ENCODE measurements around the gene CTNNA2. TPM values are rescaled to one million over a fixed set of nuclear protein-coding genes. Genes with fewer than 3 reads are reported as not detected.

Gene CTNNA2
- total RNA-seq, 2 donors from 2014 or later = 0.37 to 0.92 TPM

DNA sequence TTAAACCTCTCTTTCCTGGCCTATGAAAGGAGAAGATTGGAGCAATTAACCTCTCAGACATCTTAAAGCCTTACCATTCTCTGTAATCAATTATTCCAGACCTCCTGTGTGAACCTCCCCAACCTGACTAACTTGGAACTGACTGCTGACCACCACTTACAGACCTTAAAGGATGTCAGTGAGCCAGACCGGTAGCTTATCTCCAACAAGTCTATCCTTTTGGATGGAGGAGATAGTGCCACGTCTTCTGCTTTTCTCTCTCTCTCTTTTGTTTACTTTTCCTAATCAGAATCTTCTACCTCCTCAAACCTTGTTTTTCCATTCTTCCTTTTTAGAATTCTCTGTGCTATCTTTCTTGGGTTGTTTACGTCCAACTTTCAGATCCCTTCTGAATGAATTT is 734.5 kb downstream of the CTNNA2 start:
- ATAC-seq (no peak), DNase-seq (no peak)
- intact Hi-C loops (cut with DNase I, micrococcal nuclease) = no loop called here

GRCh38 chr2:80248146-80248545 is 735.3 kb downstream of the CTNNA2 start:
- ATAC-seq = no peak
- intact Hi-C loops (cut with DNase I, micrococcal nuclease) = no loop called here
- no peak for DNase-seq

- DNase-seq = no peak
- intact Hi-C loops (cut with DNase I, micrococcal nuclease) = no loop called here
These were observed 739.6 kb downstream of the CTNNA2 start for GRCh38 chr2:80252294-80252986.

GRCh38 chr2:80255918-80256781 is 743.3 kb downstream of the CTNNA2 start:
- DNase-seq = no peak
- intact Hi-C loops (cut with DNase I, micrococcal nuclease) = no loop called here
- ATAC-seq = peak; percentile 33

More at GRCh38 chr2:80252294-80252986, 739.6 kb downstream of the CTNNA2 start:
- ATAC-seq = peak; percentile 77

DNA sequence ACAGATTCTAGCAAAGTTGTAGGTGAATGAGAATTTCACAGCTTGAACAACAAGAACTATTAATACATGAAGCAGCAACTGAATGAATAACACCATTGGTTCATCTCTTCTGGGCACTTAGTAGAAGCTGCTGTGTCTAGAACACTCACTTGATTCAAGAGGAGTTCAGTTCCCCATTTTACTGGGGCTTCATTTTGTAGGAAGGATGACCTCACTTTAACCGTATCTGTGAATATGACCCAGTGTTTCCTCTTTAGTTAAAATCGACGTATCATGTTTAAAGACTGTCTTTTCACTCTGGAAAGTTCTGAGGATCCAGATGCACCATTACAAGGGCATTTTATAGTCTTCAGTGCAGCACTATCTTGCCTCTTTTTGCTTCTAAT is 743.9 kb downstream of the CTNNA2 start:
- intact Hi-C loops (cut with DNase I, micrococcal nuclease) = no loop called here
- DNase-seq = no peak
- ATAC-seq = no peak

DNA sequence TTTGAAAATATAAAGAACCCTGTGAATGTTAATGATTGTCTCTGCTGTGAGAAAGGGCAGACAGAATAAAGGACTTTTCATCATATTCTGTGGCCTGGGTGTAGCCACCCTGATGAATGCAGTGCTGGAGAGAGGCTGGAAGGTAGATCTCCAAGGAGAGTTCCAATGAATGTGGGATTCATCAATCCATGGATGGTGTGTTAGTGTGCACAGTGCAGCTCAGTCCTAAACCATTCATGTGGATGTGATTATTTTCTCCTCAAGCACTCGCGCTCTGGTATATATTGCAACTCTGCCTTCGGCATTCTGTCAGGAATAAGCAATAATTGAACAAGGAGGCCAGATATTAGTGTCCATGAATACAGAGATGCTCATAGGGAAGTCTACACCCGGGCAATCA is 744.6 kb downstream of the CTNNA2 start:
- ATAC-seq (no peak), DNase-seq (no peak)
- intact Hi-C loops (cut with DNase I, micrococcal nuclease) = no loop called here

DNA sequence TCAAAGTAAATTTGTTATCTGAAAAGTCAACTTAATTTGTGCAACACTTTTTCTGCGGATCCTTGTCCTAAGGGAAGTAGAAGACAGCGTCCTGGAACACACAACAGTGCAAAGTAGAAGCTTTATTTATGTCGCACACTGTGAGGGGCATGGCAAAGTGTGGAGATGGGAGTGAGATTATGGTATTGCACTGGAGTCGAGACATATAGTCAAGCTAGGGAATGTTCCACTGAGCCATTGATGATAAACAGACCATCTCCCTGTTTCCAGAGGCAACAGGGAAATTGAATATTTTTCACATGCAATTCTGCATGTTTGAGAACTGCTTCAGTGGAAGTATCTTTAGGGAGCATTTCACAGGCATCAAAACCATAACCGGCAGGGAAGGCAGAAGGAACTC is 745.5 kb downstream of the CTNNA2 start:
- ATAC-seq = no peak
- intact Hi-C loops (cut with DNase I, micrococcal nuclease) = no loop called here
- DNase-seq = no peak

GRCh38 chr2:80258793-80259192 is 745.9 kb downstream of the CTNNA2 start:
- intact Hi-C loops (cut with DNase I, micrococcal nuclease) = no loop called here
- no peak for ATAC-seq
- no peak for DNase-seq

GRCh38 chr2:80259292-80259691 is 746.4 kb downstream of the CTNNA2 start:
- no peak for ATAC-seq
- intact Hi-C loops (cut with DNase I, micrococcal nuclease) = no loop called here
- DNase-seq = no peak

DNA sequence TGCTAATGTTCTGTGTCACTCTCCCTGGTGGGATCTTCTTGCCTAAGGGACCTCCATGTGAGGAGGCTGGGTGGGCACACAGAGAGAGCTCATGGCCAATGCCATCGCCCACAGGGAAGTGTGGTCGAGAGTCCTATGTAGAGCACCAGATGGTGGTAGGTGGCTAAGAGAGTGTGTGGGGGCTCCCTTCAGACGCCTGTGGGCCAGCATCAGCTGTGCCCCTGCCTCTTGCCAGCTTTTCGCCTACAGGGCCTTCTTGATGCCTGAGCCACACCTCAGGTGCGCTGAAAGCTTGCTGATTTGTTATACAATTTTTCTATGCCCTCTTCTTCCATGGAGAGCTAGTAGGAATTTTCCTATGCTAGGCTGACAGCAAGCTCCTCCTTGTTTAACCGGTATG is 753.4 kb downstream of the CTNNA2 start:
- intact Hi-C loops (cut with DNase I, micrococcal nuclease) = no loop called here
- no peak for ATAC-seq
- DNase-seq = no peak

- ATAC-seq (peak; percentile 100), DNase-seq (peak in 1 of 2 donors; percentile 12)
- intact Hi-C loops (cut with DNase I, micrococcal nuclease) = no loop called here
These were observed 757.0 kb downstream of the CTNNA2 start for GRCh38 chr2:80269806-80270205.

DNA sequence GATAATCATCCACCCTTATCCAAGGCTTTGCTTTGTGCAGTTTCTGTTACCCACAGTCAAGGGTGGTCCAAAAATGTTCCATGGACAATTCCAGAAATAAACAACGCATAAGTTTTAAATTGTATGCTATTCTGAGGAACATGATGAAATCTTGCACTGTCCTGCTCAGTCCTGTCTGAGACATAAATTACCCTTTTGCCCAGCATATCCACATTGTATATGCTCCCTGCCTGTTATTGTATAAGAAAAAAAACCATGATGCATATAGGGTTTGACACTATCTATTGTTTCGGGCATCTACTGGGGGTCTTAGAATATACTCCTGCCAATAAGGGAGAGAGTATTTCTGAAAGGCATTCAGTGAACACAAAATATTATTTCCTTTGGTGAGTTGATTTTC is 767.7 kb downstream of the CTNNA2 start:
- ATAC-seq (no peak), DNase-seq (no peak)
- intact Hi-C loops (cut with DNase I, micrococcal nuclease) = no loop called here

DNA sequence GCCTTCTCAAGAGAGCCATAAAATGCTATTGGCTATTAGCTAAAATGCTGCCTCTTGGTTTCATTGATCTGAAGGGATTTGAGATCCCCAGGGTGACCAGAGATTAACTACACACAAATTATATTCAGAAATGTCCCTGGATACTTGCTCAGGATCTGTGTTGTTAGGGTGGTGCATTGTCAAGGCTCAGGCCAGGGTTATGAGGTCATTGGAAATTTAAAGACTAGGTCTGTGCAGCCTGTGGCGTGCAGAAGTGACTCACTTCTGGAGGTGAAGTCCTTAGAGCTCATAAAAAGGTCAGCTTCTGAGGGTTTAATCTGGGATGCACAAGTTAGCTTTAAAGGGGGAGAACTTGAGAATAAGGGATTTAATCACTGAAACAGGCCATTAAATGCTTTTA is 768.2 kb downstream of the CTNNA2 start:
- no peak for DNase-seq
- intact Hi-C loops (cut with DNase I, micrococcal nuclease) = no loop called here
- ATAC-seq = no peak

GRCh38 chr2:80288576-80288975 is 775.7 kb downstream of the CTNNA2 start:
- peak in 1 of 2 donors; percentile 8 for DNase-seq
- intact Hi-C loops (cut with DNase I, micrococcal nuclease) = no loop called here
- ATAC-seq = peak; percentile 41

- DNase-seq (no peak), ATAC-seq (no peak)
- intact Hi-C loops (cut with DNase I, micrococcal nuclease) = no loop called here
These were observed 778.8 kb downstream of the CTNNA2 start for GRCh38 chr2:80291656-80292055.

DNA sequence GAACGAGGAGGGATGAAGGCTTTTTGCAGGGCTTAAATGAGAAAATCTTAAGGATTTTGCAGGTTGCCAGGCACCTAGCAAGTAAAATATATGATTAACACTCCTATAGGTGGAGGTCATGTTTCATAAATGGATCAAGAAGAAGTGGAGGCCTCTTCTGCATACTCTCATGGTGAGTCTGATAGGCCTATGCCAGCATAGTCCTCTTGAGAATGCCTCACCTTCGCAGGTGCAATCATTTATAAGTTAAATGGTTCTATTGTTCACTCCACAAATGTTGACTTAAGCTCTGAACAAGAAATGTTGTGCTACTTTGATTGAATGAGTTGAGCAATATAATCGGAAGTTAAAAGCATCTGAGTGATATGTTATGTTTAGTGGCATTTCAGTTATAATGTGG is 779.6 kb downstream of the CTNNA2 start:
- DNase-seq = no peak
- intact Hi-C loops (cut with DNase I, micrococcal nuclease) = no loop called here
- peak; percentile 86 for ATAC-seq

DNA sequence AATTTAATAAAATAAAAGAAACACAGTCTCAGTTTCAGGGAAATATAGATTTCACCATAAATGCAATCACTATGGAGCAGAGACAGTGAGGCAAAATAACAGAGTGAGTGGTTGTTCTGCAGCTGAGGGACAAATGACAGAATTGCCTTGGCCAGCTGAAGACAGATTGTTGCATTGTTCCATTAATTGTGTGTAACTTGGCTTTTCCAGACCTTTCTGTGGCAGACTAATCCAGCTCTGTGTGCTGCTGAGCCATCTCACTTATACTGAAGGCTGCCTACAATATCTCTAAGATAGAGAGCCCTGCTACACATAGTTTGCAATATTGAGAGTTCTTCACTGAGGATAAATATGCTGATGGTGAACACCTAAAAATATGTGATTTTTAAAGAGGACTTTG is 780.2 kb downstream of the CTNNA2 start:
- intact Hi-C loops (cut with DNase I, micrococcal nuclease) = no loop called here

DNA sequence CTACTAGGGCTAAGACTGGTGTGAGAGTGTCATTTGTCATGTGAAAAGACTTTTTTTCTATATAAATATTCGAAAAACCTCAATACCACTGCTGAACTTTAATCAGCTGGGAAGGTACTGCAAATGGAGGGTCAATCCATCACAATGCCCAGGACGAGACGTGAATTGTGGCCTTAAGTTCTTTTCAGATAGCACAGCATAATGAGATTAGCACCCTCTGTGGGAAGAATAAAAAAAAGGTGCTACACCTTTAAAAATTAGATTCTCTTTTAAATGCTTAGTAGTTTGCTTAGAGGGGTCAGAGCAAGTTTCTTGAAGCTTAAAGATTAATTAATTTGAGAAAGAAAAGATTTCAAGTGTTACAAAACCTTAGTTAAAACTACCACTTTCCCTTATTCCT is 786.1 kb downstream of the CTNNA2 start:
- ATAC-seq = no peak
- no peak for DNase-seq
- intact Hi-C loops (cut with DNase I, micrococcal nuclease) = no loop called here

More for the DNA sequence above, 780.2 kb downstream of the CTNNA2 start:
- ATAC-seq = no peak
- no peak for DNase-seq

DNA sequence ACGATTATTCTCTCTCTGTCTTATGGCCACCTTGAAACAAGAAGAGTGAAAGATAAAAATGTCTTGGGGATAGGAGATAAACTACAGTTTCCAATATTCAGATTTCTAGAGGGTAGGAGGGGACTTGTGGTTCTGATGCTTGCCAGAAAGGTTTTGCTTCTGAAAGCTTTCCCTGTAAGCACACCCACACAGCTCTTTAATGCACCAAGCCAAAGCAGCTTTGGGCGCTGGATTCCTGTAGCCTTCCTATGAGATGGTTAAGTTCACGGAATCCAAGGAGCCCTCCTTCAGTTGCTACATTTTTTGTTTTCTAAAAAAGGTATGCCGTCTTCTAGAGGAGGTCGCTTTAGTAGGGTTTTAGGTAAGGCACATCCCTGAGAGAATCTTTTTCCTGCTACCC is 786.8 kb downstream of the CTNNA2 start:
- ATAC-seq (no peak), DNase-seq (no peak)
- intact Hi-C loops (cut with DNase I, micrococcal nuclease) = no loop called here

DNA sequence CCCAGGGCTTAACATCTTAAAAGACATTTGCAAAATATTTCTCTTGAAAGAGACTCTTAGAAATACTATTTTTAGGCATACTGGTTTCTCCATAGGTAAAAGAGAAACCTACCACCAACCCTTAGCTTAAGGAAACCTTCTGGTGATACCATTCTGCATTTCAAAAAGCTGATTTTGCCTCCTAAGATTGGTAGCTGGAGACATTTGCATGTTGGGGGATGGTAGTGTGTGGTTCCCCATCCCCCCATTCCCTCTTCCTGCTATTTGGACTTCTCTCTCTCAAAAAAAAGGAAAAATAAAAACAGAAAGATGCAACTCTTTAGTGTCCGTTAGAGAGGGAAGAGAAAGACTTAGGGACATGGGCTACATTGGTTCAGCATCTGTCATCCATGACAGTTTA is 787.5 kb downstream of the CTNNA2 start:
- DNase-seq = no peak
- no peak for ATAC-seq
- intact Hi-C loops (cut with DNase I, micrococcal nuclease) = no loop called here

Measured in left colon (tissue), 2 donors.